ENCODE data around the gene USP4.

GRCh38 chr3:49316696-49317457 lies 23.0 kb downstream of the USP4 start:
- TF ChIP-seq CTCF (IDR thresholded peaks at IDR 0.05; ENCODE audit: low read depth, low read length, poor library complexity, severe bottlenecking) (no peak), EZH2phosphoT487 (IDR thresholded peaks at IDR 0.05; ENCODE audit: borderline replicate concordance, low read length) (no peak)
